Astrocyte (in vitro differentiated cells and primary cell): ENCODE results near the gene ZBTB39.

Experiments used
- EZH2 ChIP-seq: IDR thresholded peaks from 2 replicates; pipeline ENCODE4 v1.6.1; 2012; ENCODE audit warnings: mild to moderate bottlenecking, low read length, inconsistent platforms; ENCODE audit not compliant: insufficient read depth
- TF ChIP-seq, protein P1 (sequence below): IDR thresholded peaks from 2 replicates; pipeline ENCODE4 v1.5.1; 2011; ENCODE audit warnings: low read depth, mild to moderate bottlenecking, inconsistent platforms, low read length, moderate library complexity; ENCODE audit not compliant: insufficient read depth

DNA sequence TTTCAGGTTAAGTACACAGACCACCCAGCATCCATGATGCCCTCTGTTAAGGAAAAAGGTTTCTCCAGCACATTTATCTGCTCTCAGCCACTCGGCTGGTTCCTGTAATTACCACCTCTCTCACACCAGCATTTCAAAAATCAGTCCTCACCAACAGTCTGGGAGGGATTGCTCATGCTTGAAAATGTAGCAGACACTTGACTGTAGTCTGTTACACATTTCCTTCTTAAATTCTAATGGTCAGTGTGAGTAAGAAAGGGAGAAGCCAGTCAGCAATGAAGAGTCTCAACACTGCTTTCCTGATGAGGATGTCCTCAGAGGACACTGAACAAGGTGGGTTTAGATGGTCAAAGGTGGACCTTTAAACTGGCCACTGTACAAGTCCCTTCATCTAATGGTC is 6.0 kb downstream of the ZBTB39 start:
- TF ChIP-seq, protein P1, sequence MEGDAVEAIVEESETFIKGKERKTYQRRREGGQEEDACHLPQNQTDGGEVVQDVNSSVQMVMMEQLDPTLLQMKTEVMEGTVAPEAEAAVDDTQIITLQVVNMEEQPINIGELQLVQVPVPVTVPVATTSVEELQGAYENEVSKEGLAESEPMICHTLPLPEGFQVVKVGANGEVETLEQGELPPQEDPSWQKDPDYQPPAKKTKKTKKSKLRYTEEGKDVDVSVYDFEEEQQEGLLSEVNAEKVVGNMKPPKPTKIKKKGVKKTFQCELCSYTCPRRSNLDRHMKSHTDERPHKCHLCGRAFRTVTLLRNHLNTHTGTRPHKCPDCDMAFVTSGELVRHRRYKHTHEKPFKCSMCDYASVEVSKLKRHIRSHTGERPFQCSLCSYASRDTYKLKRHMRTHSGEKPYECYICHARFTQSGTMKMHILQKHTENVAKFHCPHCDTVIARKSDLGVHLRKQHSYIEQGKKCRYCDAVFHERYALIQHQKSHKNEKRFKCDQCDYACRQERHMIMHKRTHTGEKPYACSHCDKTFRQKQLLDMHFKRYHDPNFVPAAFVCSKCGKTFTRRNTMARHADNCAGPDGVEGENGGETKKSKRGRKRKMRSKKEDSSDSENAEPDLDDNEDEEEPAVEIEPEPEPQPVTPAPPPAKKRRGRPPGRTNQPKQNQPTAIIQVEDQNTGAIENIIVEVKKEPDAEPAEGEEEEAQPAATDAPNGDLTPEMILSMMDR, result no peak
- TF ChIP-seq EZH2, result no peak
